Measurements from ENCODE around the gene ATP6AP2. TPM values are rescaled to one million over a fixed set of nuclear protein-coding genes. Genes with fewer than 3 reads are reported as not detected.

Gene ATP6AP2
- total and polyA plus RNA-seq, 2 of the 8 experiments (the other 6 are each of a cell fraction or from before 2014, with no cell fraction given): 66.0 to 86.2 TPM

GRCh38 chrX:40628506-40628905 lies 47.7 kb downstream of the ATP6AP2 start:
- POLR2A ChIA-PET (ENCODE audit: partially characterized antibody): no interaction called here
- no peak for FAIRE-seq

More at GRCh38 chrX:40628506-40628905, 47.7 kb downstream of the ATP6AP2 start:
- H2BK5ac ChIP-seq (ENCODE audit: low read depth, low read length): no peak overlapping the region
- WGBS, 2 experiments (ENCODE audit: extremely low coverage in 1 of 2, insufficient coverage in 1 of 2, insufficient read length in 1 of 2, insufficient replicate concordance in 2 of 2, low coverage in 1 of 2, low lambda C conversion rate in 2 of 2, missing lambda C conversion rate in 1 of 2): 84% methylated on average over 4 of the region's 5 CpGs; no CpG with 5 or more reads in 1 of the 2 experiments
- H3K79me2 ChIP-seq (ENCODE audit: control insufficient read depth in 1 of 2, insufficient read depth in 2 of 2, low read length in 2 of 2): no peaks in the 10 kb centered on the region
- H3K4me2 ChIP-seq (ENCODE audit: insufficient read depth in 1 of 2, low read depth in 2 of 2, low read length in 2 of 2): no peak overlapping the region
- H2BK15ac ChIP-seq (ENCODE audit: low read length): no peak overlapping the region
- H3K27me3 ChIP-seq (replicated peaks in 1 of 4; ENCODE audit: control insufficient read depth in 3 of 4, extremely low read depth in 1 of 4, insufficient read depth in 3 of 4, low read length in 3 of 4): no peaks in the 10 kb centered on the region
- H4K91ac ChIP-seq (replicated peaks; ENCODE audit: insufficient read length, low read length): no peak overlapping the region
- no peak overlapping the region for H2BK20ac ChIP-seq (ENCODE audit: low read length)
- H4K8ac ChIP-seq (ENCODE audit: extremely low read depth, insufficient read depth, low read length): no peak overlapping the region
- no peaks in the 10 kb centered on the region for H4K20me1 ChIP-seq (replicated peaks in 1 of 2; ENCODE audit: control insufficient read depth in 1 of 2, insufficient read depth in 2 of 2, low read length in 2 of 2)
- peaks cover 0 to 3% (median 0%) of the 10 kb centered on the region in 4 experiments; a peak in 1 of 7 replicates for H3K4me1 ChIP-seq (replicated peaks in 1 of 4; ENCODE audit: control insufficient read depth in 3 of 4, insufficient read depth in 4 of 4, low read length in 3 of 4)
- H2AFZ ChIP-seq (ENCODE audit: low read length): no peak overlapping the region
- H3K23ac ChIP-seq (ENCODE audit: insufficient read length): no peak overlapping the region
- no peaks in the 10 kb centered on the region for H3K23me2 ChIP-seq (ENCODE audit: low read depth, low read length)
- H3K4ac ChIP-seq (replicated peaks; ENCODE audit: insufficient read length, low read depth, low read length): no peak overlapping the region
- H3K9ac ChIP-seq (replicated peaks in 1 of 4; ENCODE audit: extremely low read depth in 1 of 4, low read depth in 3 of 4, low read length in 3 of 4): no peak overlapping the region
- no peak overlapping the region for H3K18ac ChIP-seq (ENCODE audit: extremely low read depth, low read length)
- no peak overlapping the region for H3K14ac ChIP-seq (ENCODE audit: insufficient read length)
- H2AK5ac ChIP-seq (ENCODE audit: low read depth, low read length): no peak overlapping the region
- H2BK12ac ChIP-seq (ENCODE audit: low read depth, low read length): no peak overlapping the region
- H3K9me3 ChIP-seq (ENCODE audit: insufficient read depth in 2 of 2, low read depth in 1 of 2, low read length in 1 of 2): no peaks in the 10 kb centered on the region
- no peaks in the 10 kb centered on the region for H3K79me1 ChIP-seq (ENCODE audit: low read depth, low read length)
- no peak overlapping the region for H3K27ac ChIP-seq (ENCODE audit: low read depth, low read length)
- CTCF ChIA-PET (ENCODE audit: partially characterized antibody): no interaction called here
- TF ChIP-seq CHD1 (IDR thresholded peaks at IDR 0.05; ENCODE audit: low read depth, low read length): no peak
- TF ChIP-seq HDAC2 (IDR thresholded peaks at IDR 0.05; ENCODE audit: borderline replicate concordance in 1 of 2, low read depth in 2 of 2, low read length in 2 of 2): no peak
- TF ChIP-seq ZNF274 (IDR thresholded peaks at IDR 0.05; ENCODE audit: borderline replicate concordance, extremely low read depth, low read length): no peak
- TF ChIP-seq USF2 (IDR thresholded peaks at IDR 0.05; ENCODE audit: low read length): no peak
- no peak for TF ChIP-seq ASH2L (IDR thresholded peaks at IDR 0.05; ENCODE audit: low read length)
- no peak for TF ChIP-seq POLR2AphosphoS5 (IDR thresholded peaks at IDR 0.05; ENCODE audit: low read depth, low read length)
- TF ChIP-seq RNF2 (IDR thresholded peaks at IDR 0.05; ENCODE audit: borderline replicate concordance, low read depth, low read length, missing control alignments, poor library complexity, severe bottlenecking): no peak
- TF ChIP-seq YY1 (IDR thresholded peaks at IDR 0.05; ENCODE audit: low read depth, low read length): no peak
- no peak for TF ChIP-seq CBX5 (IDR thresholded peaks at IDR 0.05; ENCODE audit: low read depth, low read length)
- TF ChIP-seq RFX5 (IDR thresholded peaks at IDR 0.05; ENCODE audit: borderline replicate concordance, low read depth, low read length): no peak
- TF ChIP-seq SIN3A (conservative IDR thresholded peaks at IDR 0.05 in 1 of 2, IDR thresholded peaks at IDR 0.05 in 1 of 2; ENCODE audit: low read depth in 1 of 2, low read length in 2 of 2): no peak
- no peak overlapping the region for H2BK120ac ChIP-seq (replicated peaks; ENCODE audit: low read depth, low read length)
- peaks cover 2 to 27% (median 10%) of the 10 kb centered on the region in 4 experiments; a peak in 7 of 8 replicates for H3K36me3 ChIP-seq (ENCODE audit: control insufficient read depth in 2 of 4, insufficient read depth in 4 of 4, low read length in 3 of 4)
- H3K56ac ChIP-seq (replicated peaks; ENCODE audit: insufficient read length, low read depth, low read length): no peak overlapping the region
- no peak overlapping the region for H4K5ac ChIP-seq (ENCODE audit: insufficient read length, low read depth, low read length)
- no peak overlapping the region for H3K4me3 ChIP-seq (ENCODE audit: extremely low read depth in 1 of 4, insufficient read depth in 2 of 4, low read depth in 3 of 4, low read length in 4 of 4)
- DNase-seq (ENCODE audit: low read depth in 1 of 2, low spot score in 2 of 2): no peak
